B cell (primary cell): ENCODE results near the gene COX6A2. TPM values are rescaled to one million over a fixed set of nuclear protein-coding genes. Genes with fewer than 3 reads are reported as not detected.

Source experiments
- ATAC-seq: fragments of 200-7000 bp; cut with Tn5 transposase; one replicate; pipeline ENCODE4 v1.10.0; 2021; ENCODE audit warnings: low read depth, mild to moderate bottlenecking, moderate number of reproducible peaks, moderate library complexity
- CTCF ChIA-PET: fragments of 350-600 bp; sonication (Branson Sonifier 250); formaldehyde crosslinking; loops from one replicate; lab custom pipeline; 2021; ENCODE audit warnings: antibody characterized with exemption, inconsistent platforms; lab: Charles Lee
- POLR2A ChIA-PET: fragments of 350-600 bp; sonication (Branson Sonifier 250); formaldehyde crosslinking; loops from one replicate; lab custom pipeline; 2021; ENCODE audit warnings: antibody characterized with exemption; lab: Charles Lee
- DNase-seq: peaks from one replicate; pipeline ENCODE4 v3.0.0; 2013
- H2AFZ ChIP-seq: 2 replicates; pipeline ENCODE4 v1.6.1; 2012; ENCODE audit warnings: mild to moderate bottlenecking, low read depth, low read length; ENCODE audit not compliant: insufficient read depth, poor library complexity, severe bottlenecking
- H3K27ac ChIP-seq, 2 donors: 1 replicate in 1 of 2; 2 replicates in 1 of 2; pipeline ENCODE4 v1.5.1; 2012 to 2013; ENCODE audit warnings: low read length in 2 of 2, mild to moderate bottlenecking in 2 of 2, moderate library complexity in 1 of 2
- H3K27me3 ChIP-seq, 4 experiments: fragments of 200-600 bp in 1 of 4; sonication (generic) in 1 of 4; replicated peaks in 1 of 4; 1 replicate in 2 of 4; 2 replicates in 2 of 4; pipeline versions ENCODE4 v1.6.1 to v1.7.0; 2013 to 2016; ENCODE audit warnings: low read length in 3 of 4, mild to moderate bottlenecking in 2 of 4, mixed read lengths in 1 of 4, moderate library complexity in 1 of 4; ENCODE audit not compliant: insufficient read depth in 4 of 4, control insufficient read depth in 3 of 4; ENCODE audit errors: control extremely low read depth in 1 of 4
- H3K36me3 ChIP-seq, 2 experiments: replicated peaks in 1 of 2; 1 replicate in 1 of 2; 2 replicates in 1 of 2; pipeline versions ENCODE4 v1.6.1 to v1.7.1; 2013; ENCODE audit warnings: low read length in 1 of 2; ENCODE audit not compliant: insufficient read depth in 2 of 2, control insufficient read depth in 1 of 2; ENCODE audit errors: control extremely low read depth in 1 of 2, extremely low read depth in 1 of 2
- H3K4me1 ChIP-seq, 2 donors: fragments of 200-600 bp in 1 of 2; sonication (generic) in 1 of 2; 1 replicate in 1 of 2; 2 replicates in 1 of 2; pipeline versions ENCODE4 v1.5.1 to v1.6.1; 2013 to 2017; ENCODE audit warnings: low read length in 2 of 2; ENCODE audit not compliant: control insufficient read depth in 2 of 2, insufficient read depth in 2 of 2
- H3K4me2 ChIP-seq: replicated peaks from 2 replicates; pipeline ENCODE3; 2012; ENCODE audit warnings: mild to moderate bottlenecking, low read depth, low read length; ENCODE audit not compliant: poor library complexity, severe bottlenecking
- H3K4me3 ChIP-seq, 5 experiments: fragments of 200-600 bp in 1 of 5; sonication (generic) in 1 of 5; 1 replicate in 3 of 5; 2 replicates in 2 of 5; pipeline versions ENCODE4 v1.5.1 to v1.7.0; 2011 to 2016; ENCODE audit warnings: low read length in 4 of 5, mild to moderate bottlenecking in 4 of 5, low read depth in 2 of 5, control low read depth in 1 of 5, moderate library complexity in 1 of 5; ENCODE audit not compliant: insufficient read depth in 1 of 5; ENCODE audit errors: control extremely low read depth in 1 of 5, extremely low read depth in 1 of 5
- H3K79me2 ChIP-seq: fragments of 200-600 bp; sonication (generic); one replicate; pipeline ENCODE4 v1.6.0; 2016; ENCODE audit warnings: low read length; ENCODE audit not compliant: control insufficient read depth, insufficient read depth
- H3K9ac ChIP-seq: fragments of 200-600 bp; sonication (generic); 2 replicates; pipeline ENCODE4 v1.6.1; 2017; ENCODE audit warnings: mild to moderate bottlenecking, low read length, moderate library complexity
- H3K9me3 ChIP-seq, 3 donors: one replicate each; pipeline versions ENCODE4 v1.6.1 to v1.7.1; 2013; ENCODE audit warnings: low read length in 2 of 3; ENCODE audit not compliant: control insufficient read depth in 2 of 3, insufficient read depth in 1 of 3; ENCODE audit errors: control extremely low read depth in 1 of 3
- H4K20me1 ChIP-seq: 2 replicates; pipeline ENCODE4 v1.6.0; 2012; ENCODE audit warnings: mild to moderate bottlenecking, low read length; ENCODE audit not compliant: insufficient read depth, control insufficient read depth, poor library complexity, severe bottlenecking
- H3K27ac Mint-ChIP-seq: one replicate; pipeline ENCODE4 v1.8.0; 2021; ENCODE audit warnings: mixed read lengths
- H3K27me3 Mint-ChIP-seq: one replicate; pipeline ENCODE4 v1.8.0; 2021; ENCODE audit warnings: mixed read lengths
- H3K4me1 Mint-ChIP-seq: one replicate; pipeline ENCODE4 v1.8.0; 2021; ENCODE audit warnings: mixed read lengths
- H3K4me3 Mint-ChIP-seq: one replicate; pipeline ENCODE4 v1.8.0; 2021; ENCODE audit warnings: mixed read lengths
- H3K9me3 Mint-ChIP-seq: one replicate; pipeline ENCODE4 v1.8.0; 2022; ENCODE audit warnings: mixed read lengths; ENCODE audit not compliant: insufficient read depth
- CTCF ChIP-seq: fragments of 200-600 bp; IDR thresholded peaks from one replicate; pipeline ENCODE4 v1.8.0; 2022; ENCODE audit warnings: antibody characterized with exemption, mild to moderate bottlenecking
- EZH2 ChIP-seq: IDR thresholded peaks from 2 replicates; pipeline ENCODE4 v1.6.1; 2012; ENCODE audit warnings: borderline replicate concordance, low read depth, mild to moderate bottlenecking, moderate library complexity, low read length; ENCODE audit not compliant: insufficient read depth, poor library complexity, severe bottlenecking
- WGBS: methylation state at CpG from one replicate; pipeline ENCODE4 v1.1.5; 2013; ENCODE audit warnings: missing lambda C conversion rate; ENCODE audit not compliant: insufficient coverage; 5-methylcytosine and 5-hydroxymethylcytosine counted together
- intact Hi-C: fragments of 100-400 bp; cut with micrococcal nuclease; formaldehyde crosslinking; loops from one replicate; pipeline ENCODE4 v1.10.0; 2022
- polyA plus RNA-seq: library from polyadenylated mRNA; depleted of rRNA; stranded (reverse); fragments of >200 nt; gene quantifications from 2 replicates; pipeline ENCODE4 v1.2.3, GENCODE V29; 2012
- total RNA-seq, 2 donors: library from RNA; stranded (reverse); fragments of 120-200 nt in 1 of 2; gene quantifications; 1 replicate in 1 of 2; 2 replicates in 1 of 2; pipeline versions ENCODE4 v1.2.3 to v1.2.4, GENCODE V29; 2013 to 2022

The COX6A2 gene
- total and polyA plus RNA-seq, 2 donors (not counting 1 experiment from before 2014, with no cell fraction given): not detected

- Mint-ChIP-seq H3K27ac (no peak overlapping the region), H3K9me3 (no peaks in the 10 kb centered on the region), H3K4me3 (no peak overlapping the region), H3K27me3 (peaks cover 5% of the 10 kb centered on the region), H3K4me1 (peaks cover 15% of the 10 kb centered on the region)
- ATAC-seq (no peak), DNase-seq (no peak)
- H3K9me3 ChIP-seq: no peaks in the 10 kb centered on the region
- H3K27me3 ChIP-seq: no peaks in the 10 kb centered on the region
- H3K79me2 ChIP-seq: no peaks in the 10 kb centered on the region
- H3K36me3 ChIP-seq: no peaks in the 10 kb centered on the region
- peaks cover 0 to 5% of the 10 kb centered on the region in 2 donors for H3K4me1 ChIP-seq
- no peak overlapping the region for H3K4me3 ChIP-seq
- no peak for TF ChIP-seq EZH2
- no peak for TF ChIP-seq CTCF
- no peak overlapping the region for H3K9ac ChIP-seq
- no peak overlapping the region for H3K27ac ChIP-seq
- intact Hi-C loops: no loop called here
- CTCF ChIA-PET: no interaction called here
- WGBS: 99% methylated on average over 8 of the region's 9 CpGs
- no peak overlapping the region for H2AFZ ChIP-seq
- POLR2A ChIA-PET: no interaction called here
- no peaks in the 10 kb centered on the region for H4K20me1 ChIP-seq
- no peak overlapping the region for H3K4me2 ChIP-seq
Observed at GRCh38 chr16:31410082-31410481, 18.1 kb downstream of the COX6A2 start.

- Histone ChIP-seq H3K4me3 (no peak overlapping the region), H3K27ac (no peak overlapping the region), H3K79me2 (no peaks in the 10 kb centered on the region), H2AFZ (no peak overlapping the region), H3K9me3 (no peaks in the 10 kb centered on the region), H3K4me1 (peaks cover 0 to 5% of the 10 kb centered on the region in 2 donors), H3K27me3 (no peaks in the 10 kb centered on the region), H3K9ac (no peak overlapping the region), H3K4me2 (no peak overlapping the region), H4K20me1 (no peaks in the 10 kb centered on the region), H3K36me3 (no peaks in the 10 kb centered on the region)
- 95% methylated on average over 2 of the region's 3 CpGs for WGBS
- intact Hi-C loops: no loop called here
- no peak overlapping the region for H3K4me3 Mint-ChIP-seq
- H3K9me3 Mint-ChIP-seq: no peaks in the 10 kb centered on the region
- peaks cover 3% of the 10 kb centered on the region for H3K27me3 Mint-ChIP-seq
- no peak for TF ChIP-seq CTCF
- TF ChIP-seq EZH2: no peak
- ChIA-PET POLR2A (interaction anchor here (0.7 kb wide), 1 partner anchor 88 kb away, joined by 4 read pairs; no protein-coding TSS in a partner anchor), CTCF (no interaction called here)
- DNase-seq (no peak), ATAC-seq (no peak)
- H3K4me1 Mint-ChIP-seq: peaks cover 11% of the 10 kb centered on the region
- no peak overlapping the region for H3K27ac Mint-ChIP-seq
Observed at GRCh38 chr16:31409433-31409832, 18.7 kb downstream of the COX6A2 start.
